A549 (cell line): Measurements from ENCODE around the gene ZC2HC1B.

Experiments
- BHLHE40 ChIP-seq: IDR thresholded peaks from 2 replicates; pipeline ENCODE4 v1.6.1; 2012; ENCODE audit warnings: low read depth, low read length, inconsistent platforms
- CBX8 ChIP-seq: fragments of 200-600 bp; sonication (generic); IDR thresholded peaks from 2 replicates; pipeline ENCODE4 v1.6.1; 2016
- CTCF ChIP-seq: fragments of >200 bp; sonication (Bioruptor Twin); formaldehyde crosslinking; IDR thresholded peaks from 3 replicates; pipeline ENCODE4 v1.5.1; 2016
- EP300 ChIP-seq, 2 experiments: fragments of >200 bp; sonication (Bioruptor Twin); formaldehyde crosslinking; IDR thresholded peaks; 2 replicates in 1 of 2; 3 replicates in 1 of 2; pipeline ENCODE4 v1.6.1; 2016 to 2017
- JUNB ChIP-seq: fragments of >200 bp; sonication (Bioruptor Twin); formaldehyde crosslinking; IDR thresholded peaks from 2 replicates; pipeline ENCODE4 v1.6.1; 2016
- KDM1A ChIP-seq: fragments of 200-600 bp; sonication (generic); IDR thresholded peaks from 2 replicates; pipeline ENCODE4 v1.6.1; 2016; ENCODE audit warnings: low read depth, mild to moderate bottlenecking
- KDM5A ChIP-seq: fragments of 200-600 bp; sonication (generic); IDR thresholded peaks from 2 replicates; pipeline ENCODE4 v1.6.1; 2016; ENCODE audit warnings: antibody characterized with exemption, mild to moderate bottlenecking
- MAX ChIP-seq: IDR thresholded peaks from 2 replicates; pipeline ENCODE4 v1.6.1; 2012
- MAZ ChIP-seq: fragments of 150-350 bp; IDR thresholded peaks from 2 replicates; pipeline ENCODE4 v1.6.1; 2014; ENCODE audit warnings: antibody characterized with exemption, low read depth, low read length, borderline replicate concordance
- POLR2A ChIP-seq: IDR thresholded peaks from 2 replicates; pipeline ENCODE4 v1.6.1; 2012; ENCODE audit warnings: mild to moderate bottlenecking, low read length
- RAD21 ChIP-seq, 2 experiments: fragments of >200 bp in 1 of 2; sonication (Bioruptor Twin) in 1 of 2; formaldehyde crosslinking in 1 of 2; IDR thresholded peaks in 1 of 2; conservative IDR thresholded peaks in 1 of 2; 2 replicates in 1 of 2; 3 replicates in 1 of 2; pipeline ENCODE4 v1.6.1; 2012 to 2018; ENCODE audit warnings: inconsistent platforms in 1 of 2
- RFX5 ChIP-seq: fragments of 450-650 bp; IDR thresholded peaks from 2 replicates; pipeline ENCODE4 v1.7.1; 2014; ENCODE audit warnings: antibody characterized with exemption, mild to moderate bottlenecking, moderate library complexity
- SMC3 ChIP-seq: fragments of >200 bp; sonication (Bioruptor Twin); formaldehyde crosslinking; IDR thresholded peaks from 3 replicates; pipeline ENCODE4 v1.6.1; 2018; ENCODE audit warnings: inconsistent platforms
- USF2 ChIP-seq: fragments of 450-650 bp; IDR thresholded peaks from 2 replicates; pipeline ENCODE4 v1.6.1; 2014; ENCODE audit warnings: antibody characterized with exemption

GRCh38 chr6:143940011-143940597 lies 75.8 kb downstream of the ZC2HC1B start:
- no peak for TF ChIP-seq MAX
- peak; percentile 62 for TF ChIP-seq CTCF
- TF ChIP-seq KDM1A = no peak
- no peak for TF ChIP-seq POLR2A
- TF ChIP-seq MAZ = no peak
- no peak for TF ChIP-seq RFX5
- no peak for TF ChIP-seq BHLHE40
- TF ChIP-seq JUNB = no peak
- no peak for TF ChIP-seq EP300 (IDR thresholded peaks at IDR 0.05)
- no peak for TF ChIP-seq KDM5A
- TF ChIP-seq RAD21 (conservative IDR thresholded peaks at IDR 0.05 in 1 of 2, IDR thresholded peaks at IDR 0.05 in 1 of 2) = peak; percentile 41 to 48; a peak in 3 of 5 replicates
- TF ChIP-seq CBX8 = no peak
- no peak for TF ChIP-seq USF2
- peak; percentile 55 for TF ChIP-seq SMC3
